PC-3 (cell line): Measurements from ENCODE around the gene PSAP.

Source experiments
- CTCF ChIP-seq: fragments of 300-600 bp; sonication (generic); conservative IDR thresholded peaks from 2 replicates; pipeline ENCODE4 v1.5.1; 2017; ENCODE audit warnings: antibody characterized with exemption, low read depth, mild to moderate bottlenecking, low read length
- EZH2 ChIP-seq: fragments of 300-600 bp; sonication (generic); IDR thresholded peaks from one replicate; pipeline ENCODE4 v1.6.1; 2017; ENCODE audit warnings: antibody characterized with exemption, mild to moderate bottlenecking, low read length; ENCODE audit not compliant: unreplicated experiment
- EZH2phosphoT487 ChIP-seq: fragments of 300-600 bp; sonication (generic); IDR thresholded peaks from 2 replicates; pipeline ENCODE4 v1.6.1; 2018; ENCODE audit warnings: mild to moderate bottlenecking, antibody characterized with exemption, low read length, borderline replicate concordance

GRCh38 chr10:71824333-71824732, 26.7 kb downstream of the PSAP start:
- no peak for TF ChIP-seq CTCF
- TF ChIP-seq EZH2 = no peak
- TF ChIP-seq EZH2phosphoT487 = no peak
